Mesothelial cell of epicardium (in vitro differentiated cells): Measurements from ENCODE around the gene KRT10. TPM values are rescaled to one million over a fixed set of nuclear protein-coding genes. Genes with fewer than 3 reads are reported as not detected.

Experiments
- DNase-seq, 2 experiments: peaks; one replicate each; pipeline ENCODE4 v3.0.0; 2021; ENCODE audit warnings: low spot score in 2 of 2; ENCODE audit not compliant: unreplicated experiment in 2 of 2
- H3K27ac Mint-ChIP-seq: 2 replicates; pipeline ENCODE4 v1.8.0; 2021; ENCODE audit warnings: mixed read lengths
- H3K27me3 Mint-ChIP-seq: 2 replicates; pipeline ENCODE4 v1.8.0; 2021; ENCODE audit warnings: low read depth, mixed read lengths
- H3K36me3 Mint-ChIP-seq: 2 replicates; pipeline ENCODE4 v1.8.0; 2021; ENCODE audit warnings: mixed read lengths
- H3K4me1 Mint-ChIP-seq: 2 replicates; pipeline ENCODE4 v1.8.0; 2021; ENCODE audit warnings: mixed read lengths
- H3K4me3 Mint-ChIP-seq: 2 replicates; pipeline ENCODE4 v1.8.0; 2021; ENCODE audit warnings: mild to moderate bottlenecking, moderate library complexity, mixed read lengths
- H3K9me3 Mint-ChIP-seq: 2 replicates; pipeline ENCODE4 v1.8.0; 2021; ENCODE audit warnings: mixed read lengths
- total RNA-seq: library from RNA; stranded (reverse); gene quantifications from 3 replicates; pipeline ENCODE4 v1.2.1, GENCODE V29; 2021
- TF ChIP-seq, protein P1 (sequence below): fragments of 200-600 bp; sonication (generic); IDR thresholded peaks from one replicate; pipeline ENCODE4 v1.5.0; 2021; ENCODE audit warnings: antibody characterized with exemption; ENCODE audit not compliant: unreplicated experiment

KRT10 gene
- total RNA-seq, 1 donor from 2014 or later: 39.5 TPM

DNA sequence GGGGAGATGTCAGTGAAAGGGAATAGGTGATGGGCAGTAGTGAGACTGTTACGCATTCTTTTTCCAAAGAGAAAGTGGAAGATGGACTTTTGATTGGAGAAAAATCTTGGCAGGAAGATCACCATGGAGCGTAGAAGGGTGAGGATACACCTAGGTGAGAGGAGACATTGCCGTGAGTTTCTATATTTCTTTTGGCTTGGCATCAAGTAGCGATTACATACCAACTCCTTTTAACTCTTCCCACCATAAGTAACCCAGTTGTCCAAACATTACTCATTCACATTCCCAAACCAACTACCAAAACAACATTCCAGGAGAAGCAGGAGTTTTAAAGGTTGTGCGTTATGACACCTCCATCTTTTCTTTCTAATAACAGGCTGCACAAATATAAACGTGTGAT, 11.9 kb downstream of the KRT10 start:
- Mint-ChIP-seq H3K4me1 (peaks cover 7% of the 10 kb centered on the region), H3K27me3 (peaks cover 86% of the 10 kb centered on the region), H3K9me3 (no peaks in the 10 kb centered on the region), H3K4me3 (no peak overlapping the region), H3K36me3 (no peaks in the 10 kb centered on the region), H3K27ac (no peak overlapping the region)
- TF ChIP-seq, protein P1, sequence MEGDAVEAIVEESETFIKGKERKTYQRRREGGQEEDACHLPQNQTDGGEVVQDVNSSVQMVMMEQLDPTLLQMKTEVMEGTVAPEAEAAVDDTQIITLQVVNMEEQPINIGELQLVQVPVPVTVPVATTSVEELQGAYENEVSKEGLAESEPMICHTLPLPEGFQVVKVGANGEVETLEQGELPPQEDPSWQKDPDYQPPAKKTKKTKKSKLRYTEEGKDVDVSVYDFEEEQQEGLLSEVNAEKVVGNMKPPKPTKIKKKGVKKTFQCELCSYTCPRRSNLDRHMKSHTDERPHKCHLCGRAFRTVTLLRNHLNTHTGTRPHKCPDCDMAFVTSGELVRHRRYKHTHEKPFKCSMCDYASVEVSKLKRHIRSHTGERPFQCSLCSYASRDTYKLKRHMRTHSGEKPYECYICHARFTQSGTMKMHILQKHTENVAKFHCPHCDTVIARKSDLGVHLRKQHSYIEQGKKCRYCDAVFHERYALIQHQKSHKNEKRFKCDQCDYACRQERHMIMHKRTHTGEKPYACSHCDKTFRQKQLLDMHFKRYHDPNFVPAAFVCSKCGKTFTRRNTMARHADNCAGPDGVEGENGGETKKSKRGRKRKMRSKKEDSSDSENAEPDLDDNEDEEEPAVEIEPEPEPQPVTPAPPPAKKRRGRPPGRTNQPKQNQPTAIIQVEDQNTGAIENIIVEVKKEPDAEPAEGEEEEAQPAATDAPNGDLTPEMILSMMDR: no peak
- no peak for DNase-seq

GRCh38 chr17:40809721-40810421, 12.5 kb downstream of the KRT10 start:
- H3K27me3 Mint-ChIP-seq: peaks cover 89% of the 10 kb centered on the region
- no peak for DNase-seq
- no peak overlapping the region for H3K27ac Mint-ChIP-seq
- peaks cover 7% of the 10 kb centered on the region for H3K4me1 Mint-ChIP-seq
- no peak overlapping the region for H3K4me3 Mint-ChIP-seq
- no peaks in the 10 kb centered on the region for H3K36me3 Mint-ChIP-seq
- no peaks in the 10 kb centered on the region for H3K9me3 Mint-ChIP-seq
- TF ChIP-seq, protein P1: no peak

GRCh38 chr17:40806131-40806530, 16.3 kb downstream of the KRT10 start:
- Mint-ChIP-seq H3K27ac (no peak overlapping the region), H3K36me3 (no peaks in the 10 kb centered on the region), H3K4me3 (no peak overlapping the region)

DNA sequence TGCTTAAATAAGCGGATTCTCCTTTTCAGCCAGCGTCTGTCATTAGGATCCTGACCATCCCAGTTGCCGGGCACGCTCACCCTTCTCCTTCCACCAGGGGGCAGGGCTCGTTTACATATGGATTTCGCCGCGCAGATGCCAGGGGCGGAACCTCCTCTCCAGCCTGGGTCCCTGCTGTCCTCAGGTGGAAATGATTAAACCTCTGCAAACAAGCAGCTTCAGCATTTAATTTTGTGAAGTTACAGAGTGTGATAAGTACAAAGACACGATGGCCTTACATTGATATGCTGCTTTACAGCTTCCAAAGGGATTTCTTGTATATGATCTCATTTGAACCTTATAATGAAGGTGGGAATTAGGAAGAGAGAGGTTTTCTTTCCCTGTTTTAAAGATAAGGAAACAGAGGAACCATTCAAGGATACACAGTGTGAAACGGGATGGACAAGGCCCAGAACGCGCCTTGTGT, 18.8 kb downstream of the KRT10 start:
- Mint-ChIP-seq H3K4me3 (no peak overlapping the region), H3K4me1 (peaks cover 2% of the 10 kb centered on the region), H3K36me3 (no peaks in the 10 kb centered on the region), H3K27ac (no peak overlapping the region), H3K9me3 (no peaks in the 10 kb centered on the region), H3K27me3 (peaks cover 53% of the 10 kb centered on the region)
- TF ChIP-seq, protein P1: peak; percentile 91
- DNase-seq: peak; percentile 65 to 88

More at GRCh38 chr17:40806131-40806530, 16.3 kb downstream of the KRT10 start:
- DNase-seq: no peak
- Mint-ChIP-seq H3K4me1 (peaks cover 9% of the 10 kb centered on the region), H3K27me3 (peaks cover 66% of the 10 kb centered on the region), H3K9me3 (no peaks in the 10 kb centered on the region)
- TF ChIP-seq, protein P1: no peak

- Mint-ChIP-seq H3K4me3 (no peak overlapping the region), H3K27me3 (peaks cover 48% of the 10 kb centered on the region), H3K9me3 (no peaks in the 10 kb centered on the region), H3K27ac (no peak overlapping the region), H3K4me1 (peaks cover 2% of the 10 kb centered on the region), H3K36me3 (no peaks in the 10 kb centered on the region)
- TF ChIP-seq, protein P1: no peak
- no peak for DNase-seq
Measured at GRCh38 chr17:40801157-40801556, 21.3 kb downstream of the KRT10 start.

DNA sequence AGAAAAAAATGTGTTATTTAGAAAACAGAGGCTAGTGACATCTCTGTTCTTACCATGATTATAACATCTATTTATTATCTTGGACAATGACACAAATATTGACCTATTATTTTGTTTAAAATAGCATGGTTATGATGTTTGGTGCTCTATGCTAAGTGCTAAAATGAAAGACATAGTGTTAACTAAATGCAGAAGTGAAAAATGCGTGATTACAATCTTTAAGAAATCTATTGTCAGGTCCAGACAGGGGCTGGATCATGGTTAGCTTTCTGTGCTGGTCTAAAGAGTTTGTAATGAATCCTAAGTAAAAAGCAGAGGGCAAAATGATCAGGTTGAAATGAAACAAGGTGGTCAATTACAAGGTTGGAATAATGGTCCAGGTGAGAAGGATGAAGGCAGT, 22.0 kb downstream of the KRT10 start:
- TF ChIP-seq, protein P1: no peak
- H3K4me1 Mint-ChIP-seq: peaks cover 2% of the 10 kb centered on the region
- H3K9me3 Mint-ChIP-seq: no peaks in the 10 kb centered on the region
- no peak for DNase-seq
- no peak overlapping the region for H3K4me3 Mint-ChIP-seq
- H3K27ac Mint-ChIP-seq: no peak overlapping the region
- no peaks in the 10 kb centered on the region for H3K36me3 Mint-ChIP-seq
- peaks cover 46% of the 10 kb centered on the region for H3K27me3 Mint-ChIP-seq
